Skin of body (tissue), 2 donors: ENCODE measurements around the gene SEPTIN2. TPM values are rescaled to one million over a fixed set of nuclear protein-coding genes. Genes with fewer than 3 reads are reported as not detected.
"Not testable (repeated sequence)": the region's sequence is repeated elsewhere in the genome, so short reads cannot be mapped to it uniquely, and the experiment has no call there.

ENCODE experiments used
- DNase-seq: peaks from one replicate; lab custom pipeline; 2025; lab: John Stamatoyannopoulos, UW
- total RNA-seq: library from RNA; depleted of rRNA; stranded (reverse); fragments of >200 nt; gene quantifications from one replicate; pipeline ENCODE4 v1.2.3, GENCODE V29; 2014

The SEPTIN2 gene
- 354 TPM for total RNA-seq

DNA sequence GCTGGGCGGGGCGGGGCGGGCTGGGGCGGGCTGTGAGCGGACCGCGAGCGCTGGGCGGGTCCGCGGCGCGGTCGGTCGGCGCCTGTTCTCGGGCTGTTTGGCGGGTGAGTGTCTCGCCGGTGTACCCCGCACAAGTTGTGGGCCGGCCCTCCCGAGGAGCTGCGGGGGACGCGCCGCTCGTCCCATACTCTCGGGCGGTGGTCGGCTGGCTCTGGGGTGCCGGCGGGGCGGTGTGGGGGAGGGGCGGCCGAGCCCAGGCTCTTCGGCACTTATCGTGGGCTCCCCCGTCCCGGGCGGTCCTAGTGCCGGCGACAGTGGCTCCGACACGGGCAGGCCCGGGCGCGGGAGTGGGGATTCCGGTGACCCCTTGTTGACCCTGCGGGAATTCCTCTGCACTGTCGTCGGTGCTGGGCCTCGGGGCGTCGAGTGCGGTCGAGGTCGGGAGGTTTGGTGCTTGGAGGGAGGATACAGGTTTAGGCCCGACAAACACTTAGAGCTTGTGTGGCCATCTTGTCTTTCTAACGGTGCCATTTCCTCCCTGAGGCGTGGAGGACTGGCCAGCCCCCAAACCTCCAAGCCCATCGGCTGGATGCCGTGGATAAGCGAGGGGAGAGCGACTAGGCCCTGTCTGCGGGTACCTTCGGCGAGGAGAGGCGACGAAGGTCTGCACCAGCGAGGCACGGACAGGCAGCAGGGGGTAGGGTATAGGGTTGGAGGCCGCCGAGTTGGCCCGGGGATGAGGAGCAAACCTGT is at the start of gene SEPTIN2:
Gene SEPTIN2 (plus strand): TSS at position 47 of the 753 bp plus-strand sequence. CDS start 8,308 bp downstream, outside the sequence.
- DNase-seq = peak; percentile 74

DNA sequence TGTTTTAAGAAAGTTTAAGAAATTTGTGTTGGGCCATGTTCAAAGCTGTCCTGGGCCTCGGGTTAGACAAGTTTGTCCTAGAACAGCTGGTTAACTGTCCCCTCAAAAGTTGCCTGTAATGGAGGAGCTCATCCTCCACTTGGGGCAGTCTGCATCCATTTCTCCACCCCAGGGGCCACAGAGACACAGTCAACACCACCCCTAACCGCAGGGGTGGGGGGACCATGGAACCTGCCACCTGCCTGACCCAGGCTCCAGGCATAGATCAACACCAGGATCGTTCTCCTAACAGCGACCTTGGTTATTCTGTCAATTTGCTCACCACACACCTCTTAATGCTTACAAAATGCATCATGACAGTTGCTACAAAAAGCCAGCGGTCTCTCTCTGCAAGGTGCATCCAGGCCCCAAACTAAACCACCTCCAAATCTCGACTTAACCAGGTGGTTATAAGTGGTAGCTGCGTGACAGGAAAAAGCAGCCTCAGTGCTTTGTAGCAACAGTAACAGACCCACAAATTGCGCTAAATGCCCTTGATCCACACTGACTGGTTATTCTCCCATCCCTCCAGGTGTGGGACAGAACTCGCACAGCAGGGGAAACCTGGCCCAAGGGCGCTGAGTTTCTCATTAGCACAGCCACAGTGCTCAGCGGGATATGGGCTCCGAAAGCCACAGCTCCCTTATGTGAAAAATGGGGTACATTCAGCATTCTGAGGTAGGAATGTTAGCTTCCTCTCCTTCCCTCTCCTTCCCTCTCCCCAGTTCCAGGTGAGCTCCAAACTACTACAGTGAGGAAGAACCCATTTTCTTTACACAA is 48.3 kb upstream of the SEPTIN2 start:
- no peak for DNase-seq

DNA sequence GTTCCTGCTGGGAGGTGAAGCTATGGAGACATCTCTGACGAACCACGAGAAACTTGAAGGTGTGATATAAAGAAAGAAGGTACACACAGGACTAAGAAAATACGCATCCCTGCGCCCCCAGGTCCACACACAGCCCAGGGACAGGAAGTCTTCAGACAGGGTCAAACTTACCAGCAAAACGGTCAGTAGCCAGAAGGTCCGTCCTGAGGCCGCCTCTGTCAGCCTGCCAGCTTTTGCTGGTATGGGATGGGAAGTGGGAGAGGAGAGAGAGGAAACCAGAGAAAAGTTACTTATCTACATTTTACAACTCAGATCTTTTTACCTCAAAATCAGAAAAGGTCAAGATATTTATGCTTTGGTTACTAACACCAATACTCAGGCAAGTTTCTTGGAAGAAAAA is 47.4 kb upstream of the SEPTIN2 start:
- DNase-seq = no peak

DNA sequence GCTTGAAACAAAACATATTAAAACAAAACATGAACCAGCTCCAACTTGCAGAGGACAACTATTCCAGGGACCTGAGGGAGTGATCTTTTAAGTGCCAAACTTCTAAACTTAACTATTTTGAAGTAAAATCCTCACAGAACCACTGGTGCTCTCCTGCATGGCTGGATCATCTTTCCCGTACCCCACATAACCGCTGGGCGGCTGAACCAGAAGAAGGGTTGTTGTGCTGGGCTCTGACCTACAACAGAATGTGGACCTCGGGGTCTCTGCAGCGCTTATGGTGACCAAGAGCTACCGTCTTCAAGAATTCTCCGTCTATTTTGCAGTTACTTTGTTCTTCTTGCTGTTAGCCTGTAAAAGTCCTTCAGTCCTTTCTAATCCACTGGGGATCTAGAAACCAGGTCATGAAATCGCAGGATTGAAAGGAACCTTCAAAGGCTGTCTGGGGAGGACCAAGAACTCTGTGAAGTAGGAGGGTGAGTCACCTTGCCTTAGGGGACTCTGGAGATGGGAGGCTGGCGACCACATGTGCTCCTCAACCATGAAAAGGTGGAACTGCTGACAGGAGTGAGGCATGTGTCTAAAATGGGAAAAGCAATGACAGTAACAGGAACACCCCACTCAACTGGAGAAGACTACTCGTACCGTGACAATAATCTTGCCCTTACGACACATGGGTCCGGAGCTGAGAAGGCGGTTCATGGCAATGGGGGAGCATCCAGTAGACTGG is 46.8 kb upstream of the SEPTIN2 start:
- no peak for DNase-seq

DNA sequence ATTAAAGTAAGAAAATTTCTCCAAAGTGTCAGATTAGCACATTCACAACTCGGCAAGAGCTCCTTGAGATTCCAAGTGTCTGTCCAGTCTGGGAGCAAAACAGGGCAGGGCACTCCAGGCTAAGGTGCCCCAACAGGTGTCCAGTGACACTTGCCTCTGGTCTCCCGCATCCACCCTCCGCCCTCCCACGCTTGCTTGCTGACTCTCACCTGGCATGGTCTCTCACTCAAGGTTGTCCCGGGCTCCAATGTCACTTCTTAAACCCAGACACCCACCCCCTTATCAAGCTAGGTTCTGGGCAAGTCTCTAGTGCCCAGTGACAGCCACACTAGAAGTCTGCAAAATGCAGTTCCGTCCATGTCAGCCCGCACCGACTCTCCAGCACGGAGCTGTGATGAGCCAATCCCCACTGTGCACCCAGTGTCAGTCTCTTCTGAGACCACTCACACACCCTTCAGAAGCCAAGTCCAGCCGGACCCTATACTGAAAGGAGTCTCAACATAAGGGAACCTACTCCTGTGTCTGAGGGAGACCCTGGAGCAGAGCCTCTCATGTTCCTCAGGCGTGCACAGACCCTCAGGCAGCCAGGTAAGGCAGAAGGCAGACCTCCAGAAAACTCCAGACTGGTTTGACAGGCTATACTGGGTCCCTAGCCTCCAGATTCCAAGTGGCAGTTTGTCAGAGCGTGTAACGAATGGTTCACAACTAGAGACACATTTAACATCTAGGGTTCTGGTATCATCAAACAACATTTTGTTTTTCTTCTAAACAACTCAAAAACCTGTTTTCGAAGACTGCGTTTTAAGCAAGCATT is 45.8 kb upstream of the SEPTIN2 start:
- DNase-seq = no peak

DNA sequence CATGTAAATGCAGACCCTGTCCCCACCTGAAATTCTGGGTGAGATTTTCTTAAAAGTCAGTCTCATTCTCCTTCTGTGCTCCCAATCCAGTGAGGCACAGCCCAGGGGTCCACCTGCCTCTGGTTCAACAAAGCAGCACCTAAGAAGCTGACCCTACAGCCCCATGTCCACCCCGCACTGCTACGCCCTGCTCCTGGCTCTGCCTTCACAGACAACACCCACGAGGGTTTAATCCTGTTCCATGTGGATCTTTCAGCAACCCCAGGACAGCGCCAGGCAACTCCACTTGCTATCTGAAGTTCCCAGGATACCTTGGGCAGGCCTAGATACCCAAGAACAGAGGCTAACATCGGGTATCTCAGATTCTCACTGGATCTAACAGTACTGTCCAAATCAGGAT is 45.2 kb upstream of the SEPTIN2 start:
- DNase-seq = no peak

DNA sequence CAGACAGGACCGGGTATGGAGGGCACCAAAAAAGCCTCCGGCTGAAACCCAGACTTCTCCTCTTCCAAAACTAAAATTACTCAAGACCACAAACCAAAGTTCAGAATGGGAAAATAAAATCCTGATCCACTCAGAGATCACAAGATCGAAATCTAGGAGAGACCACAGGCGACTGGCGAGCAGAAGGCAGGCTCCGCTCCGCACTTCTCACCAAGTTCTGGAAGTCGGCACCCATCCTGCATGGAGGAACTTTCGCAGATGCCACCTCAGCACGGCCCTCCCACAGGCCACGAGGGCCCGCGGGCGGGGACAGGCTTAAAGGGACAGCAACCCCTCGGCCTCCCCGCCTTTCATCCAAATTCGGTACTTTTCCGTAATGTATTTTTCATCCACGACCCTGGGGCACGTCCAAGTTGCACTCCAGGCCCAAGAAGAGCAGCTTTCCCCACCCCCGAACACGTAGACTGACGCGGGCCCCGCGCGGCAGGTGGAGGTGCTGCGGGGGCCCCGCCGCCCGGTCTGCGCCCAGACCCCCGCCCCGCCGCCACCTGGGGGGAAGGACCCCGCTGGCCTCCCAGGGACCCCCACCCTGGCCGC is 43.9 kb upstream of the SEPTIN2 start:
- DNase-seq = peak; percentile 80

DNA sequence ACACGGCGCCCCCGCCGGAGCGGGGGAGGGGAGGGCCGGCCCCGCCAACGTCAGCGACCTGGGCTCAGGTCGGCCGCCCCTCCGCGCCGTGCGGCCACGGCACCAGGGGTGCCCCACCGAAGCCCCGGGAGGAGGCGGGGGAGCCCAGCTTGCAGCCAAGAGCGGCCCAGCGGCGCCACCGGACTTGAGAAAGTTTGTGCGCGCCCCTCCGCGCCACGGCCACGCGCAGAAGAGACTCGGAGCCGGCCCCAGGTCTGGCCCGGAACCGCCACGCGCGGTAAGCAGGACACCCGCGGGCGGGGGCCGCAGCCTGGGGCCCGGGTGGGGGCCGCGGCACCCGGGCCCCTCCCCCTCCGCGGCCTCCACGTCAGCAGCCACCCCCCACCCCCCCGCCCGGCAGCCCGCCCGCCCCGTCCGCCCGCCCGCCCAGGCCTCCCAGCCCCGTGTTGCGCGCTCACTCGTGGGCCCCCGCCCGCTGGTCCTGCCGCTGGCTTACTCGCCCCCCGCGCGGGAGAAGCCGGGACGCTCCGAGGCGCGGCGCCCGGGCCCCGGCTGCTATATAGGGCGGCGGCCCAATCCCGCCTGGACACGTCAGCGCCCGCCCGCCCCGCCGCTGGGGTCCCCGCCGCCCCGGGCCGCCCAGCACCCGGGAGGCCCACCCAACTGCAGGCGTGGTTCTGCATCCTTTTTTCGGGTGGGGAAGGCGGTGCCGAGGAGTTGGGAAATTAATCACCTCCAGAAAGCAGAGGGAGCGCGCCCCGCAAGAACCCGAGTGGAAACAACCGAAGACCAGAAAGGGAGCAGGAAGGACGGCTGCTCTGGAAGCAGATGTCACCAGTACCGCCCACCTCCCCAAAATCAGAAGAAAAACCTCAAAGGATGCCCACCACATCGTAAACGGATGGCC is 43.2 kb upstream of the SEPTIN2 start:
- peak; percentile 62 for DNase-seq

DNA sequence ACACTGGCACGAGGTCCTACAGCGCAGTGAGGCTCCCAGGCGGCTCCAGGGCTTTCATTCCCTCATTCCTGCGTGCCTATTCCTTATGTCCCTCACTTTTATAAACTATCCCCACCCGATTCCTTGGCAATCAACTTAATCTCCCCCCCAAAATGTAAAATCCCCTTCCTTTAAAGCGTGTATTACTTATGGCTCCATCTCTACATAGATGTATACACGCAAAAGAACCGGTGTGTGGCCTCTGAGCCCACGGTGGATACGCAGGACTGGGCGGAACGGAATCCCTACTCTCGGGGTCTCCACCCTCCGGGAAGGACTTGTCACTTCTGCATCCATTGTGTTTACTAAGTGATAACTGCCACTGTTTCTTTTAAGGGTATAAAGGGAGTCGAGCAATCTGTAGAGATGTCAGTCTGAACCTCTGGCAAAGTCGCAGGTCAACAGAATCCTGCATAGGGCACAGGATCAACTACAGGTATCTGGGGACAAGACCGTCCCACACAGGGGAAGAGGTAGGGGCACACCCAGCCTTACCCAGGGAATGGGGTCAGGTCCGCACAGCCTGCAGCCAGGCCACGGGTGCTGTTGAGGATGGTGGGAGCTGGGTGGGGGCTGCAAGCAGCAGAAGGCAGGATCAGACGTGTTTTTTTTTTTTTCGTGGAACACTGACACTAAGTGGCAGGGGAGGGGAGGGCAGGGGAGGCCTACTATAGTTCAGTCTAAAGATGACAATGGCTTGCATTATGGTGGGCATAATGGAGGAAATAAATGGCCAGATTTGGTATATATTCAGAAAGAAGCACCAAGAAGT is 42.3 kb upstream of the SEPTIN2 start:
- DNase-seq = no peak

DNA sequence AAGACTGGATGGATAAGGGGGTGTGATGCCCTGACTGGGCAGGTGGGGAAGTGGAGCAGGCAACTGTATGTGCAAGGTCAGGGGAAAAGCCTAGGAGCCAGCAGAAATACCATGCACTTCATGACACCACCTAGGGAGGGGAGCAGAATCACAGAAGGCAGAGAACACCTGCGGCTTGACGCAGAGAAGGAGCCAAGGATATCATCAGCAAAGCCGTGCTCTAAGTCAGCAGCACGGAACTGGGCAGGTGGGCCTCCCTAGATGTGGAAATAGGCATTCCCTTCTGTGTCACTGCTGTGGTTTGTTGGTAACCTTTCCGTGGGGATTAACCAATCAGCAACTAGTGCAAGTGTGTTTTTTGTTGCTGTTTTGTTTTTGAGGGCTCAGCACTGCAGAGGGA is 41.6 kb upstream of the SEPTIN2 start:
- DNase-seq = no peak

DNA sequence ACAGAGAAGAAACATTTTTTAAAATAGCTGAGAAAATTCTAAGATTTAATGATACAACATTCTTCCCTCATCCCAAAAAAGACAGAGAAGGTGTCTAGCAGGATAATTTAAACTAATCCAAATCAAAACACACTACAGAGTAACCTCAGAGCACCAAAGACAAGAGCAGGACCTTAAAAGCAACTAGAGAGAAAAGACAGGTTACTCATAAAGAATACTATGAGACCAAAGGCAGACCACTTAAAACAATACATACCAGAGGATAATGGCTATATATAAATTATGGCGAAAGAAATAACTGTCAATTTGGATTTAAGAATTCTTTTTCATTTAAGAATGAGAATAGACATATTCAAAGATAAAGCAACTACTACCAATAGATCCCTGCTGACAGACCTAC is 40.2 kb upstream of the SEPTIN2 start:
- no peak for DNase-seq

DNA sequence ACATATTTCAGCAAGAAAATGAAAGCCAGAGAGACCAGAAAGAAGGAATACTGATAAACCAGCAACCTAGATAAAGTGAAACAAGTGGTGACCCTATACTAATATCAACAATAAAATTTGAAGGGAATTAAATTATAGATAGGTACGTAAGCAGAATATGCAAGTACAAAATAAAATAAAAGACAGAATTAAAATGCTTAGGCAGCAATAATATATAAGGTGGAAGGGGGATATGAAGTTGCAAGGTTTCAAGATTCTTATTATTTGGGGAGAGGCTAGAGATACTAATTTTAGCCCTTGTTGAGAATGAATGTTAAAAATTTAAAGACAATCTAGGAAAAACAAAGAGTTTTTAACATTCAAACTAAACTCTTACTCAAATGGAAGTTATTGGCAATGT is 39.8 kb upstream of the SEPTIN2 start:
- no peak for DNase-seq

DNA sequence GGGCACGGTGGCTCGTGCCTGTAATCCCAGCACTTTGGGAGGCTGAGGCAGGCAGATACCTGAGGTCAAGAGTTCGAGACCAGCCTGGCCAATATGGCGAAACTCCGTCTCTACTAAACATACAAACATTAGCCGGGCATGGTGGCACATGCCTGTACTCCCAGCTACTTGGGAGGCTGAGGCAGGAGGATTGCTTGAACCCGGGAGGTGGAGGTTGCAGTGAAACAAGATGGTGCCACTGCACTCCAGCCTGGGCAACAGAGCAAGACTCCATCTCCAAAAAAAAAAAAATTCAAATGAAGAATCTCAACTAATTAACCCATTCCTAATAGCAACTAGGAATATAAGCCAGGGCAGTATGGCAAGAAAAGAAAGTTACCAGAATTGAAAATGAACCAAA is 37.4 kb upstream of the SEPTIN2 start:
- not testable (repeated sequence) for DNase-seq

DNA sequence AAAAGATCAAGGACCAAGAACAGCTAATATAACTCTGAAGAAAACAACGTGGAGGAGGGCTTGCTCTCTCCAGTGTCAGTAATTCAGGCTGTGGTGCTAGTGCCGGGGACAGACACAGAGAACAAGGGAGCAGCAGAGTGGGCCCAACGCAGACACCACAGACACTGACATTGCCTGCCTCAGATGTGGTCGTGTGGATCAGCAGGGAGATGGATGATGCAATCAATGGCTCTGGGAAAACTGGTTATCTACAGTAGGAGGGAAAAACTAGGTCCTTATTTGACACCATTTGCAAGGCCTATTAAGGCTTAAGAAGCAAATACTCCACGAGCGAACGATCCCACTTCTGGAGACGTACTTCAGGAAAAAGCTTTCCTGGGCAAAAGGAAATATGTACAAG is 36.3 kb upstream of the SEPTIN2 start:
- no peak for DNase-seq

DNA sequence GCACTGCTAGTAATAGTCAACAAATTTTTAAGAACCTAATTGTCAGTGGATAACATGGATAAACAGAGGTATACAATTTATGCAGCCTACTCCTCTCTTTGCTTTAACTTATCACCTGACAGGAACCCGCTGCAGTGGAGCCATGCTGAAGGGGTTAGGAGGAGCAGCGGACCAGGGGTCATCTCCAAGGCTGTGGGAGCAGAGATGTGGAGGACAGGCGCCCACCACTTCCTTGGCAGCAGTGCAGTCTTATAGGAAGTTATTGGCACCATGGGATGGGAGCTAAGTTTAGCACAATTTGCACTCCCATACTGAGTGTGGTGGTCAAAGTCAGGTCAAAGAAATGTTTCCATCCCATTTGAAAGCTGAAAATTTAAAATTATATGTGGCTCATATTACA is 35.9 kb upstream of the SEPTIN2 start:
- DNase-seq = no peak

DNA sequence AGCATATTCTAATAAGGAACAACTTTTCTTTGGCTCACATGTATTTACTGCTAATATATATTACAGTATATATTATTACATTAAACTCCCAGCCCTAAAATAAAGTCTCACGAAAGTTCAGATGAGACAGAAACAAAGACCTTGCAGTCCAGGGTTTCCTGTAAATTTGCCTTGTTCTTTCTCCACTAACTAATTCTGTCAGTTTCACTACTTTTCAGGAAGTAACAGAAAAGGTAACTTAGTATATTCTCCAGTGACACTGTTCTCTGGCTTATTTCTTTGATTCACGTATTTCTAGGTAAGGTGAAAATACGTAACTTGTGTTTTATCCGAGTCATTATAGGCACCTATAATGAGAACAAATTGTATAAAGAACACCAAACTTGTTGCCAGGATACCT is 35.4 kb upstream of the SEPTIN2 start:
- DNase-seq = no peak

DNA sequence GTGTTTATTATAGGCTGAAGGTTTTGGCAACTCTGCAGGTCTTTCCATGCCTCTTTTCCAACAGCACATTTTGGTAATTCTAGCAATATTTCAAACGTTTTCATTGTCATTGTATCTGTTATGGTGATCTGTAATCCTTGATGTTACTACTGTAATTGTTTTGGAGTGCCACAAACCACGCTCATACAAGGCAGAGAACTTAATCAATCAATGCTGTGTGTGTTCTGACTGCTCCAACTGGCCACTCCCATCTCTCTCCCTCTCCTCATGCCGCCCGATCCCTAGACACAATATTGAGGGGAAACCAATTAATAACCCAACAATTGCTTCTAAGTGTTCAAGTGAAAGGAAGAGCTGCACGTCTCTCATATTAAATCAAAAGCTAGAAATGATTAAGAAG is 33.2 kb upstream of the SEPTIN2 start:
- no peak for DNase-seq

DNA sequence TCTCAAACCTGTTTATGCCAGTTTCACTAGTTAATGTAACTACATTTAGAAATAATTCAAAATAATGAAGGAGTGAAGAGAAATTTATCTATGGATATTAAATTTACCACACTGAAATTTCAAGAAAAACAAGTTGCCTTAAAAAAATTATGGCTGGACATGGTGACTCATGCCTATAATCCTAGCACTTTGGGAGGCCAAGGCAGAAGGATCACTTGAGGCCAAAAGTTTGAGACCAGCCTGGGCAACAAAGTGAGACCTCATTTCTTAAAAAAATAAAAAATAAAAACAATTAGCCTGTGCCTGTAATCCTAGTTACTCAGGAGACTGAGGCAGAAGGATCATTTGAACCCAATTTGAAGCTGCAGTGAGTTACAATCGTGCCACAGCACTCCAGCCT is 30.1 kb upstream of the SEPTIN2 start:
- DNase-seq = no peak
